Pancreas (tissue), 10 donors: ENCODE results near the gene MPI. TPM values are rescaled to one million over a fixed set of nuclear protein-coding genes. Genes with fewer than 3 reads are reported as not detected.

Experiments
- ATAC-seq, 4 donors: fragments of 200-7000 bp; cut with Tn5 transposase; one replicate each; pipeline versions ENCODE4 v1.8.0 to v1.9.1; 2020; ENCODE audit warnings: mild to moderate bottlenecking in 4 of 4, moderate library complexity in 4 of 4
- DNase-seq, 6 donors: peaks; one replicate each; pipeline ENCODE4 v3.0.0-alpha.2; 2020
- FAIRE-seq: peaks from 2 replicates; lab custom pipeline; 2012; peaks lifted over from hg19 to GRCh38; lab: Jason Lieb, UNC
- H3K27ac ChIP-seq, 4 donors: fragments of 200-600 bp; sonication (generic); 1 replicate in 3 of 4; 2 replicates in 1 of 4; pipeline versions ENCODE4 v1.5.0 to v1.8.0; 2020
- H3K27me3 ChIP-seq, 4 donors: fragments of 200-600 bp; one replicate each; pipeline ENCODE4 v1.8.0; 2021
- H3K36me3 ChIP-seq, 3 donors: fragments of 200-600 bp; sonication (generic) in 1 of 3; one replicate each; pipeline versions ENCODE4 v1.5.0 to v1.8.0; 2020 to 2021
- H3K4me1 ChIP-seq, 3 donors: fragments of 200-600 bp; one replicate each; pipeline ENCODE4 v1.8.0; 2021
- H3K4me3 ChIP-seq, 4 donors: fragments of 200-600 bp; sonication (generic) in 2 of 4; one replicate each; pipeline versions ENCODE4 v1.5.0 to v1.8.0; 2020 to 2021
- H3K9me3 ChIP-seq, 4 donors: fragments of 200-600 bp; one replicate each; pipeline ENCODE4 v1.8.0; 2021
- CTCF ChIP-seq, 4 donors: fragments of 200-600 bp; sonication (generic) in 3 of 4; IDR thresholded peaks; one replicate each; pipeline versions ENCODE4 v1.5.0 to v1.8.0; 2021; ENCODE audit warnings: antibody characterized with exemption in 4 of 4
- WGBS, 2 donors: extraction: QIAGEN DNeasy Blood & Tissue Kit; methylation state at CpG; one replicate each; pipeline ENCODE4 v1.1.7; 2013; 5-methylcytosine and 5-hydroxymethylcytosine counted together
- intact Hi-C, 3 donors: fragments of 100-400 bp; cut with DNase I; formaldehyde crosslinking; loops; one replicate each; pipeline versions ENCODE4 v1.11.1 to v1.14.2; 2022
- polyA plus RNA-seq, 2 donors: library from polyadenylated mRNA; stranded (reverse); fragments of 200-250 nt; gene quantifications; one replicate each; pipeline ENCODE4 v1.2.3, GENCODE V29; 2013
- total RNA-seq, 6 donors: library from RNA; stranded (reverse); fragmentation: NEBNext Ultra II Directional in 4 of 6; extraction: Animal tissue kit (Norgen Biotek cat#: 25700) in 4 of 6; gene quantifications; one replicate each; pipeline versions ENCODE4 v1.2.1 to v1.2.4, GENCODE V29; 2021 to 2023
- donor health status: healthy with polysubstance abuse.
- donor health status: DM: no; HTN: no; CAD: no; lungs with moderate emphysema.
- donor health status: DM: no; HTN: no; CAD: no.
- donor health status: control.
- donor health status: control.
- donor health status: Bipolar disorder and iron deficiency.
- donor health status: DM: yes; HTN: yes; CAD: no.
- donor health status: DM: no; HTN: no; CAD: no.
- donor health status: DM: no; HTN: no; CAD: no.
- donor health status: DM: yes; HTN: yes; CAD: no.

Gene MPI
- total and polyA plus RNA-seq, 8 donors, result 14.5 to 23.2 (median 21.8) TPM

GRCh38 chr15:74847432-74847831 is 42.4 kb upstream of the MPI start:
- TF ChIP-seq CTCF (IDR thresholded peaks at IDR 0.05), result no peak
- peaks cover 0 to 43% (median 32%) of the 10 kb centered on the region in 3 donors for H3K36me3 ChIP-seq
- no peaks in the 10 kb centered on the region for H3K27me3 ChIP-seq
- DNase-seq, result no peak
- intact Hi-C loops, result no loop called here
- no peak for FAIRE-seq
- no peaks in the 10 kb centered on the region for H3K4me1 ChIP-seq
- H3K4me3 ChIP-seq, result no peak overlapping the region
- H3K9me3 ChIP-seq, result no peaks in the 10 kb centered on the region
- no peak overlapping the region for H3K27ac ChIP-seq
- no peak for ATAC-seq
- 80 to 83% methylated on average over 3 of the region's 3 CpGs for WGBS, 2 donors

GRCh38 chr15:74850393-74850792 is 39.4 kb upstream of the MPI start:
- no peak for FAIRE-seq
- Histone ChIP-seq H3K9me3 (no peaks in the 10 kb centered on the region), H3K27ac (no peak overlapping the region), H3K36me3 (peaks cover 0 to 58% (median 42%) of the 10 kb centered on the region in 3 donors), H3K27me3 (no peaks in the 10 kb centered on the region), H3K4me3 (no peak overlapping the region), H3K4me1 (no peaks in the 10 kb centered on the region)
- no peak for ATAC-seq
- WGBS, 2 donors, result 81 to 87% methylated on average over 4 of the region's 4 CpGs
- intact Hi-C loops, result no loop called here
- DNase-seq, result no peak
- TF ChIP-seq CTCF (IDR thresholded peaks at IDR 0.05), result no peak

- H3K4me1 ChIP-seq, result peaks cover 1 to 4% (median 3%) of the 10 kb centered on the region in 3 donors
- H3K27ac ChIP-seq, result no peak overlapping the region
- TF ChIP-seq CTCF (IDR thresholded peaks at IDR 0.05), result no peak
- peaks cover 0 to 58% (median 42%) of the 10 kb centered on the region in 3 donors for H3K36me3 ChIP-seq
- no peaks in the 10 kb centered on the region for H3K9me3 ChIP-seq
- WGBS, 2 donors, result 95% methylated on average over 7 of the region's 7 CpGs
- peak in 1 of 6 donors; percentile 4 for DNase-seq
- no peaks in the 10 kb centered on the region for H3K27me3 ChIP-seq
- H3K4me3 ChIP-seq, result no peak overlapping the region
- ATAC-seq, result no peak
- intact Hi-C loops, result no loop called here
- no peak for FAIRE-seq
These were observed 37.9 kb upstream of the MPI start for GRCh38 chr15:74851960-74852359.

- Histone ChIP-seq H3K9me3 (no peaks in the 10 kb centered on the region), H3K4me3 (no peak overlapping the region), H3K27ac (no peak overlapping the region), H3K4me1 (peaks cover 6 to 17% (median 15%) of the 10 kb centered on the region in 3 donors), H3K27me3 (no peaks in the 10 kb centered on the region), H3K36me3 (peaks cover 0 to 44% (median 35%) of the 10 kb centered on the region in 3 donors)
- intact Hi-C loops, result no loop called here
- 95 to 96% methylated on average over 13 of the region's 13 CpGs for WGBS, 2 donors
- no peak for DNase-seq
- no peak for FAIRE-seq
- TF ChIP-seq CTCF (IDR thresholded peaks at IDR 0.05), result no peak
- no peak for ATAC-seq
These were observed 35.3 kb upstream of the MPI start for GRCh38 chr15:74854453-74855022.

- no peak for ATAC-seq
- Histone ChIP-seq H3K4me1 (peaks cover 10 to 21% (median 15%) of the 10 kb centered on the region in 3 donors), H3K9me3 (no peaks in the 10 kb centered on the region), H3K36me3 (peaks cover 0 to 31% (median 23%) of the 10 kb centered on the region in 3 donors), H3K27me3 (no peaks in the 10 kb centered on the region), H3K27ac (no peak overlapping the region), H3K4me3 (no peak overlapping the region)
- no peak for FAIRE-seq
- TF ChIP-seq CTCF (IDR thresholded peaks at IDR 0.05), result no peak
- intact Hi-C loops, result no loop called here
- no peak for DNase-seq
- 94 to 98% methylated on average over 2 of the region's 2 CpGs for WGBS, 2 donors
These were observed 34.0 kb upstream of the MPI start for GRCh38 chr15:74855857-74856256.
